A673 (cell line): ENCODE measurements around the gene BRD4. TPM values are rescaled to one million over a fixed set of nuclear protein-coding genes. Genes with fewer than 3 reads are reported as not detected.

Source experiments
- BruUV-seq: library from RNA; stranded (reverse); fragments of 400-500 nt; replicated peaks from 2 replicates; lab custom pipeline; 2021; lab: Mats Ljungman, UMichigan
- CTCF ChIA-PET: fragments of 300-600 bp; sonication (Branson Sonifier 250); formaldehyde crosslinking; loops from one replicate; lab custom pipeline; 2022; ENCODE audit warnings: antibody characterized with exemption; lab: Charles Lee
- POLR2A ChIA-PET: fragments of 300-600 bp; sonication (Branson Sonifier 250); formaldehyde crosslinking; loops from one replicate; lab custom pipeline; 2022; ENCODE audit warnings: antibody characterized with exemption; ENCODE audit not compliant: low non-redundant PET; lab: Charles Lee
- DNase-seq: peaks from one replicate; pipeline ENCODE4 v3.0.0-alpha.2; 2015; ENCODE audit warnings: low spot score
- H3K27ac ChIP-seq: fragments of 200-600 bp; sonication (generic); 2 replicates; pipeline ENCODE4 v1.5.1; 2016; ENCODE audit warnings: mixed run types, low read depth, mild to moderate bottlenecking, mixed read lengths, antibody characterized with exemption, low read length; ENCODE audit not compliant: poor library complexity, severe bottlenecking
- H3K27me3 ChIP-seq: fragments of 200-600 bp; sonication (generic); replicated peaks from 2 replicates; pipeline ENCODE4 v1.6.1; 2017; ENCODE audit warnings: mixed run types, low read depth, mild to moderate bottlenecking, mixed read lengths, antibody characterized with exemption, low read length; ENCODE audit not compliant: insufficient read depth, poor library complexity
- H3K36me3 ChIP-seq: fragments of 200-600 bp; sonication (generic); 2 replicates; pipeline ENCODE4 v1.6.1; 2016; ENCODE audit warnings: mixed run types, mild to moderate bottlenecking, mixed read lengths, antibody characterized with exemption, low read length; ENCODE audit not compliant: insufficient read depth, poor library complexity, severe bottlenecking
- H3K4me1 ChIP-seq: fragments of 200-600 bp; sonication (generic); 2 replicates; pipeline ENCODE4 v1.6.1; 2017; ENCODE audit warnings: mixed run types, mild to moderate bottlenecking, mixed read lengths, antibody characterized with exemption, low read length; ENCODE audit not compliant: insufficient read depth, poor library complexity, severe bottlenecking
- H3K4me3 ChIP-seq: fragments of 200-600 bp; sonication (generic); 2 replicates; pipeline ENCODE4 v1.5.1; 2016; ENCODE audit warnings: low read depth, mixed run types, mild to moderate bottlenecking, mixed read lengths, low read length; ENCODE audit not compliant: poor library complexity, severe bottlenecking
- H3K9me3 ChIP-seq: fragments of 200-600 bp; sonication (generic); 2 replicates; pipeline ENCODE4 v1.6.1; 2016; ENCODE audit warnings: mixed run types, low read depth, mild to moderate bottlenecking, mixed read lengths, antibody characterized with exemption, low read length; ENCODE audit not compliant: poor library complexity, severe bottlenecking
- CTCF ChIP-seq: fragments of 300-800, 200-600 bp; sonication (generic); conservative IDR thresholded peaks from 2 replicates; pipeline ENCODE4 v1.5.1; 2017; ENCODE audit warnings: low read depth, mild to moderate bottlenecking, antibody characterized with exemption, low read length, moderate library complexity, mixed read lengths
- EZH2 ChIP-seq: fragments of 200-600 bp; sonication (generic); IDR thresholded peaks from 2 replicates; pipeline ENCODE4 v1.6.1; 2017; ENCODE audit warnings: borderline replicate concordance, low read depth, mild to moderate bottlenecking, mixed read lengths, antibody characterized with exemption, low read length; ENCODE audit not compliant: poor library complexity, severe bottlenecking
- intact Hi-C: fragments of 100-400 bp; cut with micrococcal nuclease; formaldehyde crosslinking; loops from one replicate; pipeline ENCODE4 v1.10.0; 2022; ENCODE audit not compliant: unreplicated experiment
- total RNA-seq: library from RNA; stranded (reverse); gene quantifications from 2 replicates; pipeline ENCODE4 v1.2.3, GENCODE V29; 2021

The BRD4 gene
- total RNA-seq, 1 experiment from 2014 or later: 174 TPM

GRCh38 chr19:15285896-15286591 lies 46.3 kb downstream of the BRD4 start:
- no peak overlapping the region for H3K27ac ChIP-seq
- no peak overlapping the region for H3K4me3 ChIP-seq
- H3K9me3 ChIP-seq: no peaks in the 10 kb centered on the region
- CTCF ChIA-PET: no interaction called here
- H3K4me1 ChIP-seq: peaks cover 76% of the 10 kb centered on the region
- no peaks in the 10 kb centered on the region for H3K36me3 ChIP-seq
- TF ChIP-seq CTCF (no peak), EZH2 (no peak)
- no peak for DNase-seq
- POLR2A ChIA-PET: no interaction called here
- H3K27me3 ChIP-seq: no peaks in the 10 kb centered on the region
- intact Hi-C loops: no loop called here
- no TSS peak for BruUV-seq

GRCh38 chr19:15284896-15285295 lies 47.4 kb downstream of the BRD4 start:
- ChIA-PET CTCF (no interaction called here), POLR2A (no interaction called here)
- H3K4me1 ChIP-seq: peaks cover 74% of the 10 kb centered on the region
- H3K27me3 ChIP-seq: no peaks in the 10 kb centered on the region
- no TSS peak for BruUV-seq
- peak overlapping the region; percentile 54 for H3K27ac ChIP-seq
- no peak overlapping the region for H3K4me3 ChIP-seq
- no peaks in the 10 kb centered on the region for H3K36me3 ChIP-seq
- H3K9me3 ChIP-seq: no peaks in the 10 kb centered on the region
- intact Hi-C loops: loop anchor here (5.0 kb wide), 1 partner anchor 37 kb away; no protein-coding TSS in a partner anchor
- DNase-seq: no peak
- TF ChIP-seq CTCF (no peak), EZH2 (no peak)

GRCh38 chr19:15284091-15284490 lies 48.2 kb downstream of the BRD4 start:
- intact Hi-C loops: loop anchor here (5.0 kb wide), 1 partner anchor 38 kb away; no protein-coding TSS in a partner anchor
- no peaks in the 10 kb centered on the region for H3K27me3 ChIP-seq
- BruUV-seq: no TSS peak
- H3K4me3 ChIP-seq: no peak overlapping the region
- H3K4me1 ChIP-seq: peaks cover 76% of the 10 kb centered on the region
- H3K36me3 ChIP-seq: no peaks in the 10 kb centered on the region
- DNase-seq: no peak
- TF ChIP-seq EZH2 (no peak), CTCF (no peak)
- ChIA-PET POLR2A (no interaction called here), CTCF (no interaction called here)
- H3K9me3 ChIP-seq: no peaks in the 10 kb centered on the region
- H3K27ac ChIP-seq: peak overlapping the region; percentile 54
